Natural killer cell (primary cell): Measurements from ENCODE around the gene ATF7IP2. TPM values are rescaled to one million over a fixed set of nuclear protein-coding genes. Genes with fewer than 3 reads are reported as not detected.
"Not testable (repeated sequence)": the region's sequence is repeated elsewhere in the genome, so short reads cannot be mapped to it uniquely, and the experiment has no call there.

ENCODE experiments used
- ATAC-seq, 3 donors: fragments of 150-1000 bp in 2 of 3; fragments of 200-7000 bp in 1 of 3; cut with Tn5 transposase; 1 replicate in 1 of 3; 2 replicates in 2 of 3; pipeline ENCODE4 v1.10.0; 2021; ENCODE audit warnings: mild to moderate bottlenecking in 2 of 3, moderate library complexity in 2 of 3
- DNase-seq, 2 donors: peaks; one replicate each; pipeline versions ENCODE4 v3.0.0 to v3.0.0-alpha.2; 2013 to 2021; ENCODE audit warnings: mixed read lengths in 1 of 2
- H3K27ac ChIP-seq: one replicate; pipeline ENCODE4 v1.5.1; 2013; ENCODE audit warnings: mild to moderate bottlenecking, low read length
- H3K27me3 ChIP-seq: one replicate; pipeline ENCODE4 v1.6.1; 2013; ENCODE audit warnings: low read length; ENCODE audit not compliant: control insufficient read depth, insufficient read depth
- H3K36me3 ChIP-seq: one replicate; pipeline ENCODE4 v1.6.1; 2013; ENCODE audit warnings: low read length; ENCODE audit not compliant: control insufficient read depth, insufficient read depth
- H3K4me1 ChIP-seq: one replicate; pipeline ENCODE4 v1.6.1; 2013; ENCODE audit warnings: low read length; ENCODE audit not compliant: control insufficient read depth, insufficient read depth
- H3K4me3 ChIP-seq: one replicate; pipeline ENCODE4 v1.5.1; 2013; ENCODE audit warnings: low read length
- H3K9me3 ChIP-seq: one replicate; pipeline ENCODE4 v1.6.1; 2013; ENCODE audit warnings: low read length; ENCODE audit not compliant: control insufficient read depth, insufficient read depth
- H3K27ac Mint-ChIP-seq, 2 donors: one replicate each; pipeline ENCODE4 v1.8.0; 2022; ENCODE audit warnings: mild to moderate bottlenecking in 2 of 2, mixed read lengths in 2 of 2, moderate library complexity in 1 of 2
- H3K27me3 Mint-ChIP-seq, 2 donors: one replicate each; pipeline ENCODE4 v1.8.0; 2022; ENCODE audit warnings: low read depth in 2 of 2, mixed read lengths in 2 of 2
- H3K36me3 Mint-ChIP-seq: one replicate; pipeline ENCODE4 v1.8.0; 2022; ENCODE audit warnings: mixed read lengths
- H3K4me1 Mint-ChIP-seq, 2 donors: one replicate each; pipeline ENCODE4 v1.8.0; 2022; ENCODE audit warnings: mixed read lengths in 2 of 2
- H3K4me3 Mint-ChIP-seq: one replicate; pipeline ENCODE4 v1.8.0; 2022; ENCODE audit warnings: mild to moderate bottlenecking, moderate library complexity, mixed read lengths
- H3K9me3 Mint-ChIP-seq, 2 donors: one replicate each; pipeline ENCODE4 v1.8.0; 2022; ENCODE audit warnings: mixed read lengths in 2 of 2
- WGBS: methylation state at CpG from one replicate; pipeline ENCODE4 v1.1.7; 2013; ENCODE audit warnings: missing lambda C conversion rate; ENCODE audit not compliant: insufficient coverage; 5-methylcytosine and 5-hydroxymethylcytosine counted together
- intact Hi-C: fragments of 100-400 bp; cut with micrococcal nuclease; formaldehyde crosslinking; loops from one replicate; pipeline ENCODE4 v1.14.2; 2022
- total RNA-seq, 4 donors: library from RNA; stranded (reverse); fragments of 120-200 nt in 1 of 4; gene quantifications; one replicate each; pipeline versions ENCODE4 v1.2.3 to v1.2.4, GENCODE V29; 2013 to 2022
- TF ChIP-seq, protein P1 (sequence below): fragments of 200-600 bp; IDR thresholded peaks from one replicate; pipeline ENCODE4 v1.8.0; 2022; ENCODE audit warnings: antibody characterized with exemption

Gene ATF7IP2
- total RNA-seq, 3 donors from 2014 or later (not counting 1 experiment from before 2014, with no cell fraction given) = 41.7 to 53.5 (median 43.8) TPM

DNA sequence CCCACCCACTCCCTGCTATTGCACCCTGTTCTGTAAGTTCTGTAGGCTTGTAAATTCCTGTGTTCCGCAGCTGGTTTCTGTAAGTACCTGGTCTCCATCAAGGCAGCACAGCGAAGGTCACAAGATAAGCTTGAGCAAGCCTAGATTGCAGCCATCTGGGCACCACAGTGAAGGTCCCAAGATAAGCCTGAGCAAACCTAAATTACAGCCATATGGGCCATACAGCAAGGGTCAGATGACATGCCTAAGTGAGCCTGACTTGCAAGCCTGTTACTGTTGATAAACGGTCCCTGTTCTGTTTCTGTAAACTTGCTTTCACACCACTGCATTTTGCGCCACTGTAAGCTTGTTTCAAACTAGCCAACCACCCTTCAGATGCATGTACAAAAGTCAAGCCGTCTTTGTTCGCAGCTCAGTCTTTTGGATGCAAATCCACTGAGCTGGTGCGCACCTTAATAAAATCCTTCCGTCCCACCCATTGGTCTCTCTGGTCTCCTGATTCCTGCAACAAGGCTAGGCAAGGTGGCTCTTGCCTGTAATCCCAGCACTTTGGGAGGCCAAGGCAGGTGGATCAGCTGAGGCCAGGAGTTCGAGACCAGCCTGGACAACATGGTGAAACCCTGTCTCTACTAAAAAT, 42.6 kb upstream of the ATF7IP2 start:
- ATAC-seq (no peak), DNase-seq (no peak)
- Mint-ChIP-seq H3K4me3 (no peak overlapping the region), H3K27me3 (no peaks in the 10 kb centered on the region), H3K36me3 (peaks cover 14% of the 10 kb centered on the region), H3K27ac (no peak overlapping the region), H3K9me3 (peaks cover 12 to 15% of the 10 kb centered on the region in 2 donors), H3K4me1 (no peaks in the 10 kb centered on the region)
- Histone ChIP-seq H3K9me3 (peaks cover 39% of the 10 kb centered on the region), H3K4me3 (no peak overlapping the region), H3K36me3 (no peaks in the 10 kb centered on the region), H3K4me1 (no peaks in the 10 kb centered on the region), H3K27ac (no peak overlapping the region), H3K27me3 (no peaks in the 10 kb centered on the region)
- WGBS = 96% methylated on average over 9 of the region's 9 CpGs
- TF ChIP-seq, protein P1, sequence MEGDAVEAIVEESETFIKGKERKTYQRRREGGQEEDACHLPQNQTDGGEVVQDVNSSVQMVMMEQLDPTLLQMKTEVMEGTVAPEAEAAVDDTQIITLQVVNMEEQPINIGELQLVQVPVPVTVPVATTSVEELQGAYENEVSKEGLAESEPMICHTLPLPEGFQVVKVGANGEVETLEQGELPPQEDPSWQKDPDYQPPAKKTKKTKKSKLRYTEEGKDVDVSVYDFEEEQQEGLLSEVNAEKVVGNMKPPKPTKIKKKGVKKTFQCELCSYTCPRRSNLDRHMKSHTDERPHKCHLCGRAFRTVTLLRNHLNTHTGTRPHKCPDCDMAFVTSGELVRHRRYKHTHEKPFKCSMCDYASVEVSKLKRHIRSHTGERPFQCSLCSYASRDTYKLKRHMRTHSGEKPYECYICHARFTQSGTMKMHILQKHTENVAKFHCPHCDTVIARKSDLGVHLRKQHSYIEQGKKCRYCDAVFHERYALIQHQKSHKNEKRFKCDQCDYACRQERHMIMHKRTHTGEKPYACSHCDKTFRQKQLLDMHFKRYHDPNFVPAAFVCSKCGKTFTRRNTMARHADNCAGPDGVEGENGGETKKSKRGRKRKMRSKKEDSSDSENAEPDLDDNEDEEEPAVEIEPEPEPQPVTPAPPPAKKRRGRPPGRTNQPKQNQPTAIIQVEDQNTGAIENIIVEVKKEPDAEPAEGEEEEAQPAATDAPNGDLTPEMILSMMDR = no peak
- intact Hi-C loops = no loop called here

DNA sequence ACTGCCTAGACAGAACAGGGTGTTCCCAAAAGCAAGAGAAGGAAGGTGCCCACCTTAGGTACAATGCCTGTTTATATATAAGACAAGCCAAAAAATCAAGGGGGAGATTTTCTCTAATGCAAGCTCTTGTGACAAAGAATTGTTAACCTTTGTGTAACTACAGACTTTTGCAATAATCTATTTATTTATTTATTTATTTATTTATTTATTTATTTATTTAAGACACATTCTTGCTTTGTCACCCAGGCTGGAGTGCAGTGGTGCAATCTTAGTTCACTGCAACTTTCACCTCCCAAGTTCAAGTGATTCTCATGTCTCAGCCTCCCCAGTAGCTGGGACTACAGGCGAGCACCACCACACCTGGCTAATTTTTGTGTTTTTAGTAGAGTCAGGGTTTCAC, 41.2 kb upstream of the ATF7IP2 start:
- H3K4me3 ChIP-seq, H3K36me3 Mint-ChIP-seq, H3K27me3 Mint-ChIP-seq, H3K27ac Mint-ChIP-seq, H3K27me3 ChIP-seq, DNase-seq, ATAC-seq, H3K9me3 Mint-ChIP-seq, H3K36me3 ChIP-seq, intact Hi-C loops, H3K4me1 Mint-ChIP-seq, H3K4me1 ChIP-seq, H3K27ac ChIP-seq, H3K4me3 Mint-ChIP-seq: not testable (repeated sequence)
- WGBS = 82% methylated on average over 1 of the region's 1 CpG
- H3K9me3 ChIP-seq = peaks cover 31% of the 10 kb centered on the region

DNA sequence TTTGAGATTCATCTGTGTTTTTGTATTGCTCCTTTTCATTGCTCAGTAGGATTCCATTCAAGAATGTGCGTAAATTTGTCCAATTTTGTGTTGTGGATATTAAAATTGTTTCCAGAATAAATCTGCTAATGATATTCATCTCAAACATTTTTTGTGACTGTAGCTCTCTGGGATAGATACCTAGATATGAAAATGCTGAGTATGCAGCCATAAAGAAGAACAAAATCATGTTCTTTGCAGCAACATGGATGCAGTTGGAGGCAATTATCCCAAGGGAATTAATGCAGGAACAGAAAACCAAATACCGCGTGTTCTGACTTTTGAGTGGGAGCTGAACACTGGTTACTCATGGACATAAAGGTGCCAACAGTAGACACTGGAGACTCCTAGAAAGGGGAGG, 40.2 kb upstream of the ATF7IP2 start:
- TF ChIP-seq, protein P1 = no peak
- Histone ChIP-seq H3K4me3 (no peak overlapping the region), H3K4me1 (no peaks in the 10 kb centered on the region), H3K9me3 (peaks cover 24% of the 10 kb centered on the region), H3K27me3 (no peaks in the 10 kb centered on the region), H3K27ac (no peak overlapping the region), H3K36me3 (no peaks in the 10 kb centered on the region)
- DNase-seq = no peak
- intact Hi-C loops = no loop called here
- ATAC-seq = no peak
- no peak overlapping the region for H3K4me3 Mint-ChIP-seq
- H3K36me3 Mint-ChIP-seq = no peaks in the 10 kb centered on the region
- 100% methylated on average over 2 of the region's 3 CpGs for WGBS
- H3K27me3 Mint-ChIP-seq = no peaks in the 10 kb centered on the region
- peaks cover 4 to 5% of the 10 kb centered on the region in 2 donors for H3K9me3 Mint-ChIP-seq
- H3K4me1 Mint-ChIP-seq = no peaks in the 10 kb centered on the region
- no peak overlapping the region for H3K27ac Mint-ChIP-seq

DNA sequence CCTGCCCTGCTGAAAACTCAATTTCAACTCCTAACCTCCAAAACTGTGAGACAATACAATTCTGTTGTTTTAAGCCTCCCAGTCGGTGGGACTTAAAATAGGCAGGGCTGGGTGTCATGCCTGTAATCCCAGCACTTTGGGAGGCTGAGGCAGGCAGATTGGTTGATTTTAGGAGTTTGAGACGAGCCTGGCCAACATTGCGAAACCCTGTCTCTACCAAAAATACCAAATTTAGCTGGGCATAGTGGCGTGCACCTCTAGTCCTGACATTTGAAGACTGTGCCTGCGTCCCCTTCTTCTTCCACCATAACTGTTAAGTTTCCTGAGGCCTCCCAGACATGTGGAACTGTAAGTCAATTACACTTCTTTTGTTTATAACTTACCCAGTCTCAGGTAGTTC, 36.0 kb upstream of the ATF7IP2 start:
- ATAC-seq (no peak), DNase-seq (no peak)
- H3K9me3 Mint-ChIP-seq = no peaks in the 10 kb centered on the region
- TF ChIP-seq, protein P1 = no peak
- Histone ChIP-seq H3K9me3 (no peaks in the 10 kb centered on the region), H3K36me3 (no peaks in the 10 kb centered on the region), H3K27me3 (no peaks in the 10 kb centered on the region), H3K27ac (no peak overlapping the region), H3K4me3 (no peak overlapping the region), H3K4me1 (no peaks in the 10 kb centered on the region)
- H3K4me1 Mint-ChIP-seq = no peaks in the 10 kb centered on the region
- no peak overlapping the region for H3K27ac Mint-ChIP-seq
- H3K27me3 Mint-ChIP-seq = no peaks in the 10 kb centered on the region
- intact Hi-C loops = no loop called here
- H3K36me3 Mint-ChIP-seq = no peaks in the 10 kb centered on the region
- WGBS = 94% methylated on average over 5 of the region's 5 CpGs
- H3K4me3 Mint-ChIP-seq = no peak overlapping the region
